SK-N-SH (cell line): Measurements from ENCODE around the gene VTCN1. TPM values are rescaled to one million over a fixed set of nuclear protein-coding genes. Genes with fewer than 3 reads are reported as not detected.

Source experiments
- CTCF ChIA-PET: fragments of 300-600, 350-600 bp; formaldehyde crosslinking; extraction: SDS; loops from one replicate; lab custom pipeline; 2021; lab: Yijun Ruan, JAX
- POLR2A ChIA-PET: fragments of 350-600 bp; sonication (Branson Sonifier 250); formaldehyde crosslinking; extraction: SDS; loops from one replicate; lab custom pipeline; 2020; ENCODE audit warnings: antibody characterized with exemption, inconsistent platforms; lab: Yijun Ruan, JAX
- DNase-seq: peaks from one replicate; pipeline ENCODE4 v3.0.0; 2012
- H2AFZ ChIP-seq: fragments of 200-600 bp; sonication (generic); 2 replicates; pipeline ENCODE4 v1.8.1; 2016; ENCODE audit warnings: antibody characterized with exemption, mild to moderate bottlenecking, low read depth
- H3F3A ChIP-seq: fragments of 200-600 bp; sonication (generic); replicated peaks from 2 replicates; pipeline ENCODE3; 2016; ENCODE audit warnings: antibody characterized with exemption, mild to moderate bottlenecking; ENCODE audit not compliant: insufficient read depth
- H3K27ac ChIP-seq, 2 experiments: fragments of 200-500 bp in 1 of 2; fragments of 200-600 bp in 1 of 2; sonication (Bioruptor generic) in 1 of 2; sonication (generic), shearing (Covaris generic) in 1 of 2; 2 replicates each; pipeline versions ENCODE4 v1.5.1 to v1.6.1; 2014 to 2016; ENCODE audit warnings: low read depth in 2 of 2, inconsistent platforms in 1 of 2, low read length in 1 of 2, mild to moderate bottlenecking in 1 of 2, mixed read lengths in 1 of 2
- H3K27me3 ChIP-seq: fragments of 200-600 bp; sonication (generic), shearing (Covaris generic); 2 replicates; pipeline ENCODE4 v1.6.1; 2016; ENCODE audit warnings: mixed run types; ENCODE audit not compliant: insufficient read depth
- H3K36me3 ChIP-seq, 2 experiments: fragments of 200-500 bp in 1 of 2; fragments of 200-600 bp in 1 of 2; sonication (Bioruptor generic) in 1 of 2; sonication (generic) in 1 of 2; replicated peaks in 1 of 2; 2 replicates each; pipeline versions ENCODE3 to v1.5.1; 2014 to 2016; ENCODE audit warnings: low read length in 1 of 2, mild to moderate bottlenecking in 1 of 2; ENCODE audit not compliant: insufficient read depth in 2 of 2, control insufficient read depth in 1 of 2
- H3K4me1 ChIP-seq, 2 experiments: fragments of 200-500 bp in 1 of 2; fragments of 200-600 bp in 1 of 2; sonication (Bioruptor generic) in 1 of 2; sonication (generic), shearing (Covaris generic) in 1 of 2; 2 replicates each; pipeline versions ENCODE4 v1.5.1 to v1.6.1; 2014 to 2016; ENCODE audit warnings: low read depth in 1 of 2, low read length in 1 of 2, mixed run types in 1 of 2; ENCODE audit not compliant: insufficient read depth in 2 of 2, control insufficient read depth in 1 of 2
- H3K4me2 ChIP-seq: fragments of 200-600 bp; sonication (generic), shearing (Covaris generic); 2 replicates; pipeline ENCODE4 v1.6.1; 2017; ENCODE audit warnings: mixed run types
- H3K4me3 ChIP-seq, 2 experiments: fragments of 200-500 bp in 1 of 2; fragments of 200-600 bp in 1 of 2; sonication (Bioruptor generic) in 1 of 2; sonication (generic), shearing (Covaris generic) in 1 of 2; 2 replicates each; pipeline versions ENCODE4 v1.5.1 to v1.8.1; 2014 to 2016; ENCODE audit warnings: low read depth in 2 of 2, inconsistent platforms in 1 of 2, low read length in 1 of 2, mild to moderate bottlenecking in 1 of 2, mixed read lengths in 1 of 2, moderate library complexity in 1 of 2
- H3K79me2 ChIP-seq: fragments of 200-600 bp; sonication (generic); 2 replicates; pipeline ENCODE4 v1.8.1; 2017; ENCODE audit warnings: mild to moderate bottlenecking; ENCODE audit not compliant: insufficient read depth
- H3K9ac ChIP-seq: fragments of 200-600 bp; sonication (generic); 2 replicates; pipeline ENCODE4 v1.6.1; 2017; ENCODE audit warnings: mixed run types
- H3K9me2 ChIP-seq: fragments of 200-600 bp; sonication (generic); 2 replicates; pipeline ENCODE4 v1.6.1; 2017; ENCODE audit warnings: mixed run types
- H3K9me3 ChIP-seq: fragments of 200-600 bp; sonication (generic); 2 replicates; pipeline ENCODE4 v1.6.1; 2017; ENCODE audit warnings: mixed run types, mild to moderate bottlenecking, moderate library complexity
- H4K20me1 ChIP-seq: fragments of 200-600 bp; sonication (generic); 2 replicates; pipeline ENCODE4 v1.6.1; 2017; ENCODE audit warnings: mild to moderate bottlenecking, mixed run types; ENCODE audit not compliant: insufficient read depth
- CHD2 ChIP-seq: fragments of 150-350 bp; IDR thresholded peaks from 2 replicates; pipeline ENCODE4 v1.6.1; 2018; ENCODE audit warnings: low read length; ENCODE audit not compliant: partially characterized antibody
- EP300 ChIP-seq, 2 experiments: IDR thresholded peaks; 2 replicates each; pipeline versions ENCODE4 v1.4.0 to v1.6.1; 2012; ENCODE audit warnings: borderline replicate concordance in 1 of 2, low read depth in 1 of 2, low read length in 1 of 2
- FOXM1 ChIP-seq: IDR thresholded peaks from 2 replicates; pipeline ENCODE4 v1.4.0; 2012; ENCODE audit warnings: low read depth, mild to moderate bottlenecking
- GATA2 ChIP-seq: sonication (generic); formaldehyde crosslinking; IDR thresholded peaks from 2 replicates; pipeline ENCODE4 v1.5.0; 2020; ENCODE audit warnings: mild to moderate bottlenecking, missing genetic modification reagents
- NFIC ChIP-seq: IDR thresholded peaks from 2 replicates; pipeline ENCODE4 v1.4.0; 2012; ENCODE audit warnings: borderline replicate concordance
- RCOR1 ChIP-seq: fragments of 150-350 bp; IDR thresholded peaks from 2 replicates; pipeline ENCODE4 v1.6.1; 2017; ENCODE audit warnings: antibody characterized with exemption, low read length
- RXRA ChIP-seq: IDR thresholded peaks from 2 replicates; pipeline ENCODE4 v1.4.0; 2012; ENCODE audit warnings: low read depth, mild to moderate bottlenecking, borderline replicate concordance
- TAF1 ChIP-seq: IDR thresholded peaks from 2 replicates; pipeline ENCODE4 v1.6.1; 2012; ENCODE audit warnings: low read depth, mild to moderate bottlenecking, low read length, moderate library complexity, borderline replicate concordance
- TCF12 ChIP-seq: IDR thresholded peaks from 2 replicates; pipeline ENCODE4 v1.4.0; 2012
- USF1 ChIP-seq: IDR thresholded peaks from 2 replicates; pipeline ENCODE4 v1.4.0; 2012; ENCODE audit warnings: low read depth, borderline replicate concordance
- YY1 ChIP-seq: IDR thresholded peaks from 2 replicates; pipeline ENCODE4 v1.4.0; 2012; ENCODE audit warnings: low read depth, mild to moderate bottlenecking
- WGBS: methylation state at CpG from one replicate; pipeline ENCODE4 v1.1.6; 2017; ENCODE audit warnings: low lambda C conversion rate; 5-methylcytosine and 5-hydroxymethylcytosine counted together
- polyA plus RNA-seq, 3 experiments: library from polyadenylated mRNA; depleted of rRNA; stranded (reverse); fragments of >200 nt; gene quantifications; 2 replicates each; pipeline ENCODE4 v1.2.3, GENCODE V29; 2012
- TF ChIP-seq, protein P1 (sequence below): IDR thresholded peaks from 2 replicates; pipeline ENCODE4 v1.4.0; 2012; ENCODE audit warnings: low read depth
- TF ChIP-seq, protein P2 (sequence below): fragments of 150-350 bp; IDR thresholded peaks from 2 replicates; pipeline ENCODE4 v1.6.1; 2016; ENCODE audit warnings: mild to moderate bottlenecking, low read depth, low read length
- TF ChIP-seq, protein P3 (sequence below): IDR thresholded peaks from 2 replicates; pipeline ENCODE4; 2012
- TF ChIP-seq, protein P4 (sequence below): fragments of 150-350 bp; IDR thresholded peaks from 2 replicates; pipeline ENCODE4 v1.6.1; 2017; ENCODE audit warnings: antibody characterized with exemption, low read length, low read depth, borderline replicate concordance

VTCN1 gene
- polyA plus RNA-seq, 1 of the 3 experiments (the other 2 are of a cell fraction) = not detected

- TF ChIP-seq, protein P1, sequence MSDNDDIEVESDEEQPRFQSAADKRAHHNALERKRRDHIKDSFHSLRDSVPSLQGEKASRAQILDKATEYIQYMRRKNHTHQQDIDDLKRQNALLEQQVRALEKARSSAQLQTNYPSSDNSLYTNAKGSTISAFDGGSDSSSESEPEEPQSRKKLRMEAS = 0 out of 2 replicates have a peak, but pooled peaks have one; percentile 40
- TF ChIP-seq FOXM1 = peak; percentile 79; the same call in 1 of the 2 replicates
- TF ChIP-seq EP300 (IDR thresholded peaks at IDR 0.05; ENCODE audit: borderline replicate concordance in 1 of 2, low read depth in 1 of 2, low read length in 1 of 2) = peak in 1 of 2 experiments; percentile 96; a peak in 2 of 4 replicates
- peak; percentile 81; the same call in 1 of the 2 replicates for TF ChIP-seq RXRA
These were observed 64.0 kb downstream of the VTCN1 start (continued) for GRCh38 chr1:117146575-117147340.

- DNase-seq = no peak
- no peak overlapping the region for H3K4me3 ChIP-seq
- H3K27ac ChIP-seq = peak overlapping the region in 1 of 2 experiments; percentile 98; a peak in 2 of 4 replicates
- no peaks in the 10 kb centered on the region for H3K36me3 ChIP-seq
- ChIA-PET CTCF (interaction anchor here (0.8 kb wide), 1 partner anchor 78 kb away, joined by 4 read pairs; no protein-coding TSS in a partner anchor), POLR2A (no interaction called here)
- TF ChIP-seq YY1 (no peak), RCOR1 (no peak), FOXM1 (no peak)
- TF ChIP-seq, protein P2, sequence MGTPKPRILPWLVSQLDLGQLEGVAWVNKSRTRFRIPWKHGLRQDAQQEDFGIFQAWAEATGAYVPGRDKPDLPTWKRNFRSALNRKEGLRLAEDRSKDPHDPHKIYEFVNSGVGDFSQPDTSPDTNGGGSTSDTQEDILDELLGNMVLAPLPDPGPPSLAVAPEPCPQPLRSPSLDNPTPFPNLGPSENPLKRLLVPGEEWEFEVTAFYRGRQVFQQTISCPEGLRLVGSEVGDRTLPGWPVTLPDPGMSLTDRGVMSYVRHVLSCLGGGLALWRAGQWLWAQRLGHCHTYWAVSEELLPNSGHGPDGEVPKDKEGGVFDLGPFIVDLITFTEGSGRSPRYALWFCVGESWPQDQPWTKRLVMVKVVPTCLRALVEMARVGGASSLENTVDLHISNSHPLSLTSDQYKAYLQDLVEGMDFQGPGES = no peak
- TF ChIP-seq, protein P1 = no peak
- H4K20me1 ChIP-seq = no peaks in the 10 kb centered on the region
- no peaks in the 10 kb centered on the region for H3K27me3 ChIP-seq
- no peaks in the 10 kb centered on the region for H3K9me2 ChIP-seq
- peaks cover 2 to 48% of the 10 kb centered on the region in 2 experiments; a peak in 3 of 4 replicates for H3K4me1 ChIP-seq
- H2AFZ ChIP-seq = no peak overlapping the region
- H3F3A ChIP-seq = peaks cover 27% of the 10 kb centered on the region
- peak overlapping the region; percentile 63; the same call in 1 of the 2 replicates for H3K4me2 ChIP-seq
- H3K9ac ChIP-seq = peak overlapping the region; percentile 59
- H3K79me2 ChIP-seq = no peaks in the 10 kb centered on the region
- no peaks in the 10 kb centered on the region for H3K9me3 ChIP-seq
- WGBS = 93% methylated on average over 2 of the region's 2 CpGs
These were observed 64.7 kb downstream of the VTCN1 start for GRCh38 chr1:117146072-117146471.

DNA sequence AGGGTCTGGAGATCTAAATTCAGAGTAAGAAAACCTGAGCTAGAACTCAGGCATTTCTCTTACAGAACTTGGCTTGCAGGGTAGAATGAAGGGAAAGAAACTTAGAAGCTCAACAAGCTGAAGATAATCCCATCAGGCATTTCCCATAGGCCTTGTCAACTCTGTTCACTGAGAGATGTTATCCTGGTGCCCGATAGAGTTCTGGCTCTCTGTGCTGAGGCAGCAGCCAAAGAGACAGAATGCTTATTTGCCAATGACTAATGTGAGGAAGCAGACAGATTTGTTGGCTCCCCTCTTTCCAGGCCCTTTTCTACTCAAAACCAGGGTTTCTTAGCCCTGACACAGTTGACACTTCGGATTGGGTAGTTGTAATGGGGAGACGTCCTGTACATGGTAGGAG lies 66.9 kb downstream of the VTCN1 start:
- WGBS = 66% methylated on average over 3 of the region's 3 CpGs
- ChIA-PET CTCF (interaction anchor here (0.6 to 5.1 kb wide), 4 partner anchors 15 to 199 kb away, joined by 3 to 25 read pairs (median 3); no protein-coding TSS in a partner anchor), POLR2A (no interaction called here)
- H2AFZ ChIP-seq = no peak overlapping the region
- no peaks in the 10 kb centered on the region for H3K79me2 ChIP-seq
- no peaks in the 10 kb centered on the region for H3K27me3 ChIP-seq
- 0 out of 2 replicates have a peak overlapping the region, but pooled peaks have one; percentile 8 for H3K9ac ChIP-seq
- H3K4me3 ChIP-seq = no peak overlapping the region
- no peaks in the 10 kb centered on the region for H3K9me2 ChIP-seq
- DNase-seq = no peak
- no peaks in the 10 kb centered on the region for H3K36me3 ChIP-seq
- H3K4me1 ChIP-seq = peaks cover 2 to 48% of the 10 kb centered on the region in 2 experiments; a peak in 3 of 4 replicates
- H3F3A ChIP-seq = peaks cover 27% of the 10 kb centered on the region
- H4K20me1 ChIP-seq = no peaks in the 10 kb centered on the region
- H3K9me3 ChIP-seq = no peaks in the 10 kb centered on the region
- H3K4me2 ChIP-seq = 0 out of 2 replicates have a peak overlapping the region, but pooled peaks have one; percentile 3
- peak overlapping the region in 1 of 2 experiments; percentile 92; a peak in 2 of 4 replicates for H3K27ac ChIP-seq
- TF ChIP-seq, protein P3, sequence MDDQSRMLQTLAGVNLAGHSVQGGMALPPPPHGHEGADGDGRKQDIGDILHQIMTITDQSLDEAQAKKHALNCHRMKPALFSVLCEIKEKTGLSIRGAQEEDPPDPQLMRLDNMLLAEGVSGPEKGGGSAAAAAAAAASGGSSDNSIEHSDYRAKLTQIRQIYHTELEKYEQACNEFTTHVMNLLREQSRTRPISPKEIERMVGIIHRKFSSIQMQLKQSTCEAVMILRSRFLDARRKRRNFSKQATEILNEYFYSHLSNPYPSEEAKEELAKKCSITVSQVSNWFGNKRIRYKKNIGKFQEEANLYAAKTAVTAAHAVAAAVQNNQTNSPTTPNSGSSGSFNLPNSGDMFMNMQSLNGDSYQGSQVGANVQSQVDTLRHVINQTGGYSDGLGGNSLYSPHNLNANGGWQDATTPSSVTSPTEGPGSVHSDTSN = peak; percentile 68
- TF ChIP-seq NFIC (peak; percentile 43; the same call in 1 of the 2 replicates), EP300 (IDR thresholded peaks at IDR 0.05; ENCODE audit: borderline replicate concordance in 1 of 2, low read depth in 1 of 2, low read length in 1 of 2) (peak in 1 of 2 experiments; percentile 40; a peak in 1 of 4 replicates), TAF1 (no peak), USF1 (no peak), TCF12 (peak; percentile 64), CHD2 (no peak), GATA2 (CRISPR knock-in tag) (no peak)
- TF ChIP-seq, protein P4, sequence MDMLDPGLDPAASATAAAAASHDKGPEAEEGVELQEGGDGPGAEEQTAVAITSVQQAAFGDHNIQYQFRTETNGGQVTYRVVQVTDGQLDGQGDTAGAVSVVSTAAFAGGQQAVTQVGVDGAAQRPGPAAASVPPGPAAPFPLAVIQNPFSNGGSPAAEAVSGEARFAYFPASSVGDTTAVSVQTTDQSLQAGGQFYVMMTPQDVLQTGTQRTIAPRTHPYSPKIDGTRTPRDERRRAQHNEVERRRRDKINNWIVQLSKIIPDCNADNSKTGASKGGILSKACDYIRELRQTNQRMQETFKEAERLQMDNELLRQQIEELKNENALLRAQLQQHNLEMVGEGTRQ = no peak
- TF ChIP-seq, all 33 proteins: peak for 4
